Measurements from ENCODE around the gene CDH13.

CDH13 gene

GRCh38 chr16:82652826-82653225 lies 26.1 kb downstream of the CDH13 start:
- H3K4me3 ChIP-seq (replicated peaks; ENCODE audit: low read depth, low read length), result no peak overlapping the region
- H3K27me3 ChIP-seq (replicated peaks; ENCODE audit: control insufficient read depth, insufficient read depth, low read length), result no peaks in the 10 kb centered on the region
- no peaks in the 10 kb centered on the region for H3K36me3 ChIP-seq (ENCODE audit: control insufficient read depth, insufficient read depth, low read length)
- TF ChIP-seq CTCF (IDR thresholded peaks at IDR 0.05; ENCODE audit: insufficient read depth, low read length, poor library complexity, severe bottlenecking), result no peak
- no peak for DNase-seq (ENCODE audit: extremely low read depth, insufficient read length)

GRCh38 chr16:82653550-82654511 lies 27.1 kb downstream of the CDH13 start:
- H3K36me3 ChIP-seq (ENCODE audit: control insufficient read depth, insufficient read depth, low read length), result no peaks in the 10 kb centered on the region
- no peak for TF ChIP-seq CTCF (IDR thresholded peaks at IDR 0.05; ENCODE audit: insufficient read depth, low read length, poor library complexity, severe bottlenecking)
- 0 out of 2 replicates have a peak overlapping the region, but pooled peaks have one; percentile 11 for H3K4me3 ChIP-seq (replicated peaks; ENCODE audit: low read depth, low read length)
- DNase-seq (ENCODE audit: extremely low read depth, insufficient read length), result peak; percentile 74
- no peaks in the 10 kb centered on the region for H3K27me3 ChIP-seq (replicated peaks; ENCODE audit: control insufficient read depth, insufficient read depth, low read length)

GRCh38 chr16:82655072-82655714 lies 28.4 kb downstream of the CDH13 start:
- no peak for TF ChIP-seq CTCF (IDR thresholded peaks at IDR 0.05; ENCODE audit: insufficient read depth, low read length, poor library complexity, severe bottlenecking)
- peak; percentile 66 for DNase-seq (ENCODE audit: extremely low read depth, insufficient read length)
- no peaks in the 10 kb centered on the region for H3K36me3 ChIP-seq (ENCODE audit: control insufficient read depth, insufficient read depth, low read length)

DNA sequence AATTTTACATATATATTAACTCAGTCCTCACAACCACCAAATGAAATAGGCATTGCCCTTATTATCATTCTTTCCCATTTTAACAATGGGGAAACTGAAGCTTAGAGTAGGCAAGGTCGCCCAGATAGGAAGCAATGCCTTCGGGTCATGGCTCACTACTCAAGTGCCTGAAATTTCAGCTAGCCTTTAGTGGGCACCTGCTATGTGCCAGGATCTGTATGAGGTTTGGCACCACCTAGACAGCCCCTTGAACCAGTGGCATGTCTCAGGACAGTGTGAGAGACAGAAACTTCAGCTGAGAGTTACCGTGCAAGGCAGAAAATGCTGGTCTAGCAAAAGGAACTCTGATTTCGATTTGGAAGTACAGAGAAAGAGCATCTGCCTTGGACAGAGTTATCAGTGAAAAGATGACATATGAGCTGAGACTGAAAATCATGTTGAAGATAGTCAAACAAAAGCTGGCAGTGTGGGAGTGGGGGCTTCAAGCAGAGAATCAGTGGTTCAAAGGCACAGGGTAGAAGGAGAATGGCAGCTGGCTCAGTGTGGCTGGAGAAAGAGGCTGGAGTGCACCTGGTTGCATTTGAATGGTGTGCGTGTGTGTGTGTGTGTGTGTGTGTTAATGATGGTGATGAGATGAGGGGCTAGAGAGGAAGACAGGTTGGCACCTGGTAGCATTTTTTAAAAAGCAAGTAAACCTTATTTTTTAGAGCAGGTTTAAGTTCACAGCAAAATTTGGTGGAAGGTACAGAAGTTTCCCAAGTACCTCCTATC lies 29.1 kb downstream of the CDH13 start:
- H3K4me3 ChIP-seq (replicated peaks; ENCODE audit: low read depth, low read length), result no peak overlapping the region
- no peaks in the 10 kb centered on the region for H3K36me3 ChIP-seq (ENCODE audit: control insufficient read depth, insufficient read depth, low read length)
- TF ChIP-seq CTCF (IDR thresholded peaks at IDR 0.05; ENCODE audit: insufficient read depth, low read length, poor library complexity, severe bottlenecking), result no peak
- no peaks in the 10 kb centered on the region for H3K27me3 ChIP-seq (replicated peaks; ENCODE audit: control insufficient read depth, insufficient read depth, low read length)
- DNase-seq (ENCODE audit: extremely low read depth, insufficient read length), result no peak

More at GRCh38 chr16:82655072-82655714, 28.4 kb downstream of the CDH13 start:
- Histone ChIP-seq H3K4me3 (replicated peaks; ENCODE audit: low read depth, low read length) (no peak overlapping the region), H3K27me3 (replicated peaks; ENCODE audit: control insufficient read depth, insufficient read depth, low read length) (no peaks in the 10 kb centered on the region)

DNA sequence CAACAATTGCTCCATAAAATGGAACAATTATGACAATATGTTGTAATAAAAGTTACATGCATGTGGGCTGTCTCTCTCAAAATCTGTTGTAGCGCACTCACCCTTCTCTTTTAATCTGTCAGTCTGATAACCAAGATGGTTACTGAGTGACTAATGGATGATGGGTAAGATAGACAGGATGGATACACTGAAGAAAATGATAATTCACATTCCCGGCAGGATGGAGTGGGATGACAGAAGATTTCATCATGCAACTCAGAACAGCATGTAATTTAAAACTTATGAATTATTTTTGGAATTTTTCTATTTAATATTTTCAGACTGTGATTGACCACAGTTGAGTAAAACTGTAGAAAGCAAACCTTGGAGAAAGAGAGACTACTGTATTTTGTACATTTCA lies 30.5 kb downstream of the CDH13 start:
- no peak for TF ChIP-seq CTCF (IDR thresholded peaks at IDR 0.05; ENCODE audit: insufficient read depth, low read length, poor library complexity, severe bottlenecking)
- Histone ChIP-seq H3K27me3 (replicated peaks; ENCODE audit: control insufficient read depth, insufficient read depth, low read length) (no peaks in the 10 kb centered on the region), H3K36me3 (ENCODE audit: control insufficient read depth, insufficient read depth, low read length) (no peaks in the 10 kb centered on the region), H3K4me3 (replicated peaks; ENCODE audit: low read depth, low read length) (no peak overlapping the region)
- DNase-seq (ENCODE audit: extremely low read depth, insufficient read length), result no peak
